Loucy (cell line): ENCODE measurements around the gene ALDH1L1.

ENCODE experiments used
- H2AFZ ChIP-seq: fragments of 200-600 bp; sonication (generic); 2 replicates; pipeline ENCODE4 v1.6.0; 2016; ENCODE audit warnings: antibody characterized with exemption, mild to moderate bottlenecking, low read length, moderate library complexity
- H3F3A ChIP-seq: fragments of 200-600 bp; 2 replicates; pipeline ENCODE4 v1.6.0; 2016; ENCODE audit warnings: antibody characterized with exemption, low read depth, mild to moderate bottlenecking
- H3K27me3 ChIP-seq: fragments of 200-600 bp; sonication (generic); 2 replicates; pipeline ENCODE4 v1.6.1; 2014; ENCODE audit warnings: low read length, mild to moderate bottlenecking; ENCODE audit not compliant: insufficient read depth, poor library complexity, severe bottlenecking
- H3K36me3 ChIP-seq: fragments of 200-600 bp; sonication (generic); 2 replicates; pipeline ENCODE4 v1.6.1; 2016; ENCODE audit warnings: low read length; ENCODE audit not compliant: insufficient read depth
- H3K4me1 ChIP-seq: fragments of 200-600 bp; sonication (generic); 2 replicates; pipeline ENCODE4 v1.5.1; 2014; ENCODE audit warnings: low read length, mild to moderate bottlenecking; ENCODE audit not compliant: insufficient read depth, poor library complexity, severe bottlenecking
- H3K4me2 ChIP-seq: fragments of 200-600 bp; sonication (generic); 2 replicates; pipeline ENCODE4 v1.6.0; 2014; ENCODE audit warnings: antibody characterized with exemption, low read length, low read depth, mild to moderate bottlenecking; ENCODE audit not compliant: poor library complexity, severe bottlenecking
- H3K4me3 ChIP-seq: fragments of 200-600 bp; sonication (generic); 2 replicates; pipeline ENCODE4 v1.5.1; 2014; ENCODE audit warnings: low read length, mild to moderate bottlenecking, mixed read lengths; ENCODE audit not compliant: poor library complexity, severe bottlenecking
- H3K79me2 ChIP-seq: fragments of 200-600 bp; sonication (generic); 2 replicates; pipeline ENCODE4 v1.6.1; 2014; ENCODE audit warnings: low read length; ENCODE audit not compliant: insufficient read depth
- H3K9ac ChIP-seq: fragments of 200-600 bp; sonication (generic); 2 replicates; pipeline ENCODE4 v1.6.0; 2014; ENCODE audit warnings: mild to moderate bottlenecking, low read depth, low read length, moderate library complexity; ENCODE audit not compliant: poor library complexity, severe bottlenecking
- H3K9me2 ChIP-seq: fragments of 200-600 bp; sonication (generic); replicated peaks from 2 replicates; pipeline ENCODE4 v1.6.1; 2016; ENCODE audit warnings: low read depth, low read length, mixed read lengths
- H3K9me3 ChIP-seq: fragments of 200-600 bp; sonication (generic); 2 replicates; pipeline ENCODE4 v1.6.1; 2014; ENCODE audit warnings: mild to moderate bottlenecking, antibody characterized with exemption, low read length, low read depth; ENCODE audit not compliant: insufficient read depth
- H4K20me1 ChIP-seq: fragments of 200-600 bp; sonication (generic); 2 replicates; pipeline ENCODE4 v1.6.0; 2014; ENCODE audit warnings: antibody characterized with exemption, low read length, mild to moderate bottlenecking; ENCODE audit not compliant: insufficient read depth, poor library complexity, severe bottlenecking
- EZH2phosphoT487 ChIP-seq: fragments of 200-600 bp; IDR thresholded peaks from 2 replicates; pipeline ENCODE4 v1.6.1; 2018; ENCODE audit warnings: antibody characterized with exemption, mild to moderate bottlenecking, moderate library complexity, borderline replicate concordance
- TF ChIP-seq, protein P1 (sequence below): fragments of 200-600 bp; sonication (generic); conservative IDR thresholded peaks from 2 replicates; pipeline ENCODE4 v1.5.1; 2014; ENCODE audit warnings: mild to moderate bottlenecking, antibody characterized with exemption, low read length

ALDH1L1 gene

DNA sequence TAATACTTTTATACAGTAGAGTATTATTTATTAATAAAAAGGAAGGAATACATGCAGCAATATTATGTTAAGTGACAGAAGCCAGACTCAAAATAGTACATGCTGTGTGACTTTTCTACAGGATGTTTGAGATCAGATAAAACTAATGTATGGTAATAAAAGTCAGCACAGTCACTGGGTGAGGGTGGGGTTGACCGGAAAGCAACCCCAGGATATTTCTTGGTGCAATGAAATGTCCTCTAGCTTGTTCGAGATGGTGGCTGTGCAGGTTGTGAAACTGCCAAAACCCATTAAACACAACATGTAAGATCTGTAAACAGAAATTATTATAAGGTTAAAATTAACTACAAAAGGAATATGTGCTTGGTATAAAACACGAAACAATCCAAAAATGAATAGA lies 20.8 kb upstream of the ALDH1L1 start:
- H4K20me1 ChIP-seq: no peaks in the 10 kb centered on the region
- no peak for TF ChIP-seq EZH2phosphoT487
- TF ChIP-seq, protein P1, sequence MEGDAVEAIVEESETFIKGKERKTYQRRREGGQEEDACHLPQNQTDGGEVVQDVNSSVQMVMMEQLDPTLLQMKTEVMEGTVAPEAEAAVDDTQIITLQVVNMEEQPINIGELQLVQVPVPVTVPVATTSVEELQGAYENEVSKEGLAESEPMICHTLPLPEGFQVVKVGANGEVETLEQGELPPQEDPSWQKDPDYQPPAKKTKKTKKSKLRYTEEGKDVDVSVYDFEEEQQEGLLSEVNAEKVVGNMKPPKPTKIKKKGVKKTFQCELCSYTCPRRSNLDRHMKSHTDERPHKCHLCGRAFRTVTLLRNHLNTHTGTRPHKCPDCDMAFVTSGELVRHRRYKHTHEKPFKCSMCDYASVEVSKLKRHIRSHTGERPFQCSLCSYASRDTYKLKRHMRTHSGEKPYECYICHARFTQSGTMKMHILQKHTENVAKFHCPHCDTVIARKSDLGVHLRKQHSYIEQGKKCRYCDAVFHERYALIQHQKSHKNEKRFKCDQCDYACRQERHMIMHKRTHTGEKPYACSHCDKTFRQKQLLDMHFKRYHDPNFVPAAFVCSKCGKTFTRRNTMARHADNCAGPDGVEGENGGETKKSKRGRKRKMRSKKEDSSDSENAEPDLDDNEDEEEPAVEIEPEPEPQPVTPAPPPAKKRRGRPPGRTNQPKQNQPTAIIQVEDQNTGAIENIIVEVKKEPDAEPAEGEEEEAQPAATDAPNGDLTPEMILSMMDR: no peak
- H3K4me3 ChIP-seq: peak overlapping the region; percentile 50
- H3K9me3 ChIP-seq: 0 out of 2 replicates have a peak, but pooled peaks cover 5% of the 10 kb centered on the region
- no peaks in the 10 kb centered on the region for H3K36me3 ChIP-seq
- H3K9ac ChIP-seq: peak overlapping the region; percentile 66
- H2AFZ ChIP-seq: peak overlapping the region; percentile 63
- H3F3A ChIP-seq: peaks cover 5% of the 10 kb centered on the region; the same call in 1 of the 2 replicates
- no peaks in the 10 kb centered on the region for H3K79me2 ChIP-seq
- H3K4me2 ChIP-seq: peak overlapping the region; percentile 70
- no peaks in the 10 kb centered on the region for H3K9me2 ChIP-seq
- peaks cover 48% of the 10 kb centered on the region for H3K4me1 ChIP-seq
- no peaks in the 10 kb centered on the region for H3K27me3 ChIP-seq

DNA sequence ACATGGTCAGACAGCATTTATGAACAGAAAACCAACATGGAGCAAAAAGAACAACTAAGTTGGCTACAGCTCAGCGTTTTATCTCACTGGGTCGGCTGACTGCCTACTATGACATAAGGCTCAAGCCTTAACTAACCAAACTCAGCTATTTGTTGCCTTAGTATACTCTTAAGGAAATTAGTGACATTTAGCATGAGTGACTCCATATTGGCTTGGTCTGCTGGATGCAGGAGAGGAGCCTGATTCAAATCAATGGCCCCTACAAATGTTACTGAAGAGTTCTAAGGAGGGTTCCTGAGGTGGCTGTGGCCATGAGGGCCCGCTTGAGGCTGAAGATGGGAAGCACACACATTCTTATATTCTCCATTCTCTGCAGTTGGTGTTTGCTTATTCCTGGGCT lies 20.1 kb upstream of the ALDH1L1 start:
- H3K4me1 ChIP-seq: peaks cover 48% of the 10 kb centered on the region
- no peaks in the 10 kb centered on the region for H3K79me2 ChIP-seq

DNA sequence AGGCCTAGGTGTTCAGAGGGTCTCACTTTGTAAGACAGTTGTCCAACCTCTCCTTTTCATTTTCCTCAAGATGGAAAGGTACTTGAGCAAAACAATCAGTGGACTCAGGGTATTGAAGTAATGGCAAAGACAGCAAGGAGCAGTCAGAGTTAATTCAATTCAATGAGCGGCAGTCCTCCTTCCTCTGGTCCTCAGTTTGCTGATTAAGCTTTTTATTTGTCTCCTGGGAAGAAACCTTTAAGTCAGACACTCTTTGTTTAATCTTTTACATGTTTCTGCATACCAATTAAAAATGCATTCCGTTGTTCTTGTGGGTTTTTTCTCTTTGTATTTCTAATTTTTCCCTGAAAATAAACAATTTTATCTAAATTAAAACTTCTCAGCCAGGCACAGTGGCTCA lies 18.9 kb upstream of the ALDH1L1 start:
- H3K4me3 ChIP-seq: no peak overlapping the region
- TF ChIP-seq EZH2phosphoT487: no peak
- peaks cover 9% of the 10 kb centered on the region for H3K9me3 ChIP-seq
- no peaks in the 10 kb centered on the region for H3K36me3 ChIP-seq
- no peaks in the 10 kb centered on the region for H4K20me1 ChIP-seq
- H3K9ac ChIP-seq: peak overlapping the region; percentile 4
- no peaks in the 10 kb centered on the region for H3K27me3 ChIP-seq
- H3F3A ChIP-seq: peaks cover 5% of the 10 kb centered on the region; the same call in 1 of the 2 replicates
- H2AFZ ChIP-seq: peak overlapping the region; percentile 59
- no peaks in the 10 kb centered on the region for H3K79me2 ChIP-seq
- H3K9me2 ChIP-seq: no peaks in the 10 kb centered on the region
- no peak overlapping the region for H3K4me2 ChIP-seq
- H3K4me1 ChIP-seq: peaks cover 48% of the 10 kb centered on the region

More for the DNA sequence above, 20.1 kb upstream of the ALDH1L1 start:
- no peaks in the 10 kb centered on the region for H3K36me3 ChIP-seq
- peak overlapping the region; percentile 40 for H3K9ac ChIP-seq
- H4K20me1 ChIP-seq: no peaks in the 10 kb centered on the region
- 0 out of 2 replicates have a peak overlapping the region, but pooled peaks have one; percentile 19 for H2AFZ ChIP-seq
- H3F3A ChIP-seq: peaks cover 5% of the 10 kb centered on the region; the same call in 1 of the 2 replicates
- H3K9me2 ChIP-seq: no peaks in the 10 kb centered on the region
- H3K27me3 ChIP-seq: no peaks in the 10 kb centered on the region
- no peak for TF ChIP-seq EZH2phosphoT487
- TF ChIP-seq, protein P1: no peak
- H3K9me3 ChIP-seq: 0 out of 2 replicates have a peak, but pooled peaks cover 6% of the 10 kb centered on the region
- peak overlapping the region; percentile 70 for H3K4me2 ChIP-seq
- peak overlapping the region; percentile 43 for H3K4me3 ChIP-seq
